ENCODE data around the gene RASAL3. TPM values are rescaled to one million over a fixed set of nuclear protein-coding genes. Genes with fewer than 3 reads are reported as not detected.
"Not testable (repeated sequence)": the region's sequence is repeated elsewhere in the genome, so short reads cannot be mapped to it uniquely, and the experiment has no call there.

RASAL3 gene
- total RNA-seq, 1 donor from 2014 or later: not detected

GRCh38 chr19:15418579-15419412 lies 45.5 kb downstream of the RASAL3 start, which contains the start of gene AKAP8L:
Gene AKAP8L (minus strand): TSS chr19:15418988. CDS start chr19:15418923, 65 bp downstream.
- Mint-ChIP-seq H3K27ac (peak within 1 kb of the TSS; percentile 100), H3K27me3 (no peaks in the 10 kb centered on the region), H3K36me3 (peaks cover 23% of the 10 kb centered on the region), H3K4me1 (ENCODE audit: unreplicated experiment) (peaks cover 20% of the 10 kb centered on the region), H3K9me3 (no peaks in the 10 kb centered on the region), H3K4me3 (peak within 1 kb of the TSS; percentile 100)
- TF ChIP-seq, protein P1, sequence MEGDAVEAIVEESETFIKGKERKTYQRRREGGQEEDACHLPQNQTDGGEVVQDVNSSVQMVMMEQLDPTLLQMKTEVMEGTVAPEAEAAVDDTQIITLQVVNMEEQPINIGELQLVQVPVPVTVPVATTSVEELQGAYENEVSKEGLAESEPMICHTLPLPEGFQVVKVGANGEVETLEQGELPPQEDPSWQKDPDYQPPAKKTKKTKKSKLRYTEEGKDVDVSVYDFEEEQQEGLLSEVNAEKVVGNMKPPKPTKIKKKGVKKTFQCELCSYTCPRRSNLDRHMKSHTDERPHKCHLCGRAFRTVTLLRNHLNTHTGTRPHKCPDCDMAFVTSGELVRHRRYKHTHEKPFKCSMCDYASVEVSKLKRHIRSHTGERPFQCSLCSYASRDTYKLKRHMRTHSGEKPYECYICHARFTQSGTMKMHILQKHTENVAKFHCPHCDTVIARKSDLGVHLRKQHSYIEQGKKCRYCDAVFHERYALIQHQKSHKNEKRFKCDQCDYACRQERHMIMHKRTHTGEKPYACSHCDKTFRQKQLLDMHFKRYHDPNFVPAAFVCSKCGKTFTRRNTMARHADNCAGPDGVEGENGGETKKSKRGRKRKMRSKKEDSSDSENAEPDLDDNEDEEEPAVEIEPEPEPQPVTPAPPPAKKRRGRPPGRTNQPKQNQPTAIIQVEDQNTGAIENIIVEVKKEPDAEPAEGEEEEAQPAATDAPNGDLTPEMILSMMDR (conservative IDR thresholded peaks at IDR 0.05): peak; percentile 83
- DNase-seq (ENCODE audit: extremely low spot score, unreplicated experiment): peak; percentile 96

GRCh38 chr19:15418231-15418578 lies 46.1 kb downstream of the RASAL3 start:
- Mint-ChIP-seq H3K9me3 (no peaks in the 10 kb centered on the region), H3K4me1 (ENCODE audit: unreplicated experiment) (peaks cover 24% of the 10 kb centered on the region), H3K4me3 (peak overlapping the region; percentile 100), H3K27ac (peak overlapping the region; percentile 100), H3K36me3 (peaks cover 22% of the 10 kb centered on the region), H3K27me3 (no peaks in the 10 kb centered on the region)
- TF ChIP-seq, protein P1 (conservative IDR thresholded peaks at IDR 0.05): no peak
- DNase-seq (ENCODE audit: extremely low spot score, unreplicated experiment): no peak

DNA sequence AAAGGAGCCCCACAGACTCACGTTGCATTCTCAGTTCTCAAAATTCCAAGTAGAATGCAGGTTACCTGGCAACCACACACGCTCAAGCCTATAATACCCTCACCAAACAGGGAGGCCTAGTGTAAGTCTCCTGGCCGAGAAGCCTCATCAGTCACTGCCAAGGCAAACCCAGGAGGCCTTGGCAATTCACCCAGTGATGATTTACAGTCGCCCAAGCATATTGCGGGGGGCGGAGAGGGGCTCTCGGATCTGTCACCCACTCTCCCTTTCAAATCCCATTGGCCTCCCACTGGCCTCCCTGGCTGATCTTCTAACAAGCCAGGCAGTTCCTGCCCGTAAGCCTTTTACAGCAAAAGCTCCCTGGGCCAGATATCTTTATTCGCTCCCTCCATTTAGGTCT lies 46.6 kb downstream of the RASAL3 start:
- peaks cover 28% of the 10 kb centered on the region for H3K4me1 Mint-ChIP-seq (ENCODE audit: unreplicated experiment)
- no peaks in the 10 kb centered on the region for H3K9me3 Mint-ChIP-seq
- no peak for DNase-seq (ENCODE audit: extremely low spot score, unreplicated experiment)
- H3K27me3 Mint-ChIP-seq: no peaks in the 10 kb centered on the region
- H3K4me3 Mint-ChIP-seq: peak overlapping the region; percentile 100
- H3K36me3 Mint-ChIP-seq: peaks cover 19% of the 10 kb centered on the region
- TF ChIP-seq, protein P1 (conservative IDR thresholded peaks at IDR 0.05): no peak
- H3K27ac Mint-ChIP-seq: peak overlapping the region; percentile 100

DNA sequence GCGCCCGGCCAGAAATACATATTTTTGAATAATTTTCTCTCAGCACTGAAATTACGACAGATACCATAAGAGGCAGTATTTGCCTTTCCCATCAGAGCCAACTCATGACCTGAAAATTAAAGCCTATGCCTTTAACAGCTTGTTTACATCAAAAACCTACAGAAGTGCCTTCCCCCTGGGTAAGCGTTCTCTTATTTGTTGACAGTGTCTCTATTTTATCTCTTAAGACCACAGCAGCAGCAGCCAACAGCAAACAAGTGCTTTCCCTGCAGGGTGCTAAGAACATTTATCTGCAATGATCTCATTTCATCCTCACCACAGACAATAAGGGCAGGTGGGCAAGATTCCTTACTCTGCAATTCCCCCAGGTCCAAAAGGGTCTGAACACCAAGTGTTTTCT lies 51.5 kb downstream of the RASAL3 start:
- peak overlapping the region; percentile 89 for H3K27ac Mint-ChIP-seq
- H3K9me3 Mint-ChIP-seq: no peaks in the 10 kb centered on the region
- peaks cover 25% of the 10 kb centered on the region for H3K4me1 Mint-ChIP-seq (ENCODE audit: unreplicated experiment)
- no peaks in the 10 kb centered on the region for H3K27me3 Mint-ChIP-seq
- H3K4me3 Mint-ChIP-seq: peak overlapping the region; percentile 31
- TF ChIP-seq, protein P1 (conservative IDR thresholded peaks at IDR 0.05): no peak
- H3K36me3 Mint-ChIP-seq: peaks cover 19% of the 10 kb centered on the region
- DNase-seq (ENCODE audit: extremely low spot score, unreplicated experiment): no peak

DNA sequence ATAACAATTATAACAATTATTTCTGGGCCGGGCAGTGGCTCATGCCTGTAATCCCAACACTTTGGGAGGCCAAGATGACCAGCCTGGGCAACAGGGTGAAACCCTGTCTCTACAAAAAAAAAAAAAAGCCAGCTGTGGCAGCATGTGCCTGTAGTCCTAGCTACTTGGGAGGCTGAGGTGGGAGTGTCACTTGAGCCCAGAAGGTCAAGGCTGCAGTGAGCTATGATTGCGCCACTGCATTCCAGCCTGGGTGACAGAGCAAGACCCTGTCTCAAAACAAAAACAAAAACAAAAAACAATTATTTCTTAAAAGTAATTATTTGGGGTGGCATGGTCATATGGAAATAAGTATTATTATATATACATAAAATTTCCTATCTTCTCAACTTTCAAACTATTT lies 53.0 kb downstream of the RASAL3 start:
- peaks cover 14% of the 10 kb centered on the region for H3K36me3 Mint-ChIP-seq

GRCh38 chr19:15404780-15405211 lies 59.5 kb downstream of the RASAL3 start:
- no peaks in the 10 kb centered on the region for H3K27me3 Mint-ChIP-seq
- H3K9me3 Mint-ChIP-seq: no peaks in the 10 kb centered on the region
- no peak overlapping the region for H3K27ac Mint-ChIP-seq
- no peak overlapping the region for H3K4me3 Mint-ChIP-seq
- H3K4me1 Mint-ChIP-seq (ENCODE audit: unreplicated experiment): peaks cover 11% of the 10 kb centered on the region
- TF ChIP-seq, protein P1 (conservative IDR thresholded peaks at IDR 0.05): no peak
- H3K36me3 Mint-ChIP-seq: peaks cover 16% of the 10 kb centered on the region
- DNase-seq (ENCODE audit: extremely low spot score, unreplicated experiment): no peak

More for the DNA sequence above, 53.0 kb downstream of the RASAL3 start:
- H3K27ac Mint-ChIP-seq; DNase-seq (ENCODE audit: extremely low spot score, unreplicated experiment); H3K27me3 Mint-ChIP-seq; H3K4me3 Mint-ChIP-seq; H3K9me3 Mint-ChIP-seq: not testable (repeated sequence)
- H3K4me1 Mint-ChIP-seq (ENCODE audit: unreplicated experiment): peaks cover 16% of the 10 kb centered on the region
